Neural progenitor cell (in vitro differentiated cells): ENCODE data around the gene LRRC25.

Source experiments
- CTCF ChIP-seq: fragments of 200-600 bp; sonication (generic); IDR thresholded peaks from 2 replicates; pipeline ENCODE4 v1.5.1; 2017; ENCODE audit warnings: antibody characterized with exemption, mild to moderate bottlenecking
- EZH2 ChIP-seq: fragments of 200-600 bp; sonication (generic); IDR thresholded peaks from 2 replicates; pipeline ENCODE4 v1.6.1; 2017; ENCODE audit warnings: antibody characterized with exemption, mild to moderate bottlenecking, moderate library complexity
- EZH2phosphoT487 ChIP-seq: fragments of 200-600 bp; sonication (generic); IDR thresholded peaks from 2 replicates; pipeline ENCODE4 v1.6.1; 2017; ENCODE audit warnings: antibody characterized with exemption

GRCh38 chr19:18443831-18444230 is 46.4 kb upstream of the LRRC25 start:
- no peak for TF ChIP-seq EZH2phosphoT487
- TF ChIP-seq CTCF, result no peak
- no peak for TF ChIP-seq EZH2
